Activated T-cell treated with anti-CD3 and anti-CD28 coated beads for 4 hours (primary cell): Measurements from ENCODE around the gene C6orf118.

ENCODE experiments used
- DNase-seq: peaks from one replicate; pipeline ENCODE4 v3.0.0-alpha.2; 2020

The C6orf118 gene

GRCh38 chr6:165243801-165244200 lies 65.6 kb downstream of the C6orf118 start:
- DNase-seq = no peak

- DNase-seq = no peak
Observed at GRCh38 chr6:165236326-165236725, 73.1 kb downstream of the C6orf118 start.

- no peak for DNase-seq
Observed at GRCh38 chr6:165232731-165233488, 76.5 kb downstream of the C6orf118 start.

GRCh38 chr6:165231581-165232561 lies 77.5 kb downstream of the C6orf118 start:
- no peak for DNase-seq

GRCh38 chr6:165231177-165231576 lies 78.2 kb downstream of the C6orf118 start:
- no peak for DNase-seq
